ENCODE data around the gene ZSCAN30. TPM values are rescaled to one million over a fixed set of nuclear protein-coding genes. Genes with fewer than 3 reads are reported as not detected.
A peak's percentile ranks its signal among the peaks of the same experiment; 100 is the strongest.

The ZSCAN30 gene
- 8.9 TPM for total RNA-seq

- H3K9ac ChIP-seq (ENCODE audit: low read depth in 1 of 3, low read length in 3 of 3), result peak within 1 kb of the TSS; percentile 96 to 97 (median 96)
- H3K4me1 ChIP-seq (ENCODE audit: control insufficient read depth in 3 of 3, insufficient read depth in 3 of 3, low read length in 3 of 3), result peaks cover 8 to 19% (median 15%) of the 10 kb centered on the region in 3 donors
- H3K4me3 ChIP-seq (ENCODE audit: low read length in 3 of 3), result peak within 1 kb of the TSS; percentile 92 to 98 (median 98)
- peaks cover 0 to 4% (median 2%) of the 10 kb centered on the region in 3 donors for H3K36me3 ChIP-seq (ENCODE audit: control insufficient read depth in 3 of 3, insufficient read depth in 3 of 3, low read length in 3 of 3)
- no peaks in the 10 kb centered on the region for H3K27me3 ChIP-seq (ENCODE audit: control insufficient read depth in 3 of 3, insufficient read depth in 3 of 3, low read length in 3 of 3)
- H3K27ac ChIP-seq (ENCODE audit: low read depth, low read length), result peak within 1 kb of the TSS; percentile 91
- H3K9me3 ChIP-seq (ENCODE audit: control insufficient read depth in 3 of 3, low read length in 3 of 3), result no peaks in the 10 kb centered on the region
These were observed at the start of gene ZSCAN30 for GRCh38 chr18:35290094-35290735. Gene ZSCAN30, minus strand, starts transcription at chr18:35290229. Its CDS starts 25,877 bp downstream, at chr18:35264352.

- no peaks in the 10 kb centered on the region for H3K27me3 ChIP-seq (ENCODE audit: control insufficient read depth in 3 of 3, insufficient read depth in 3 of 3, low read length in 3 of 3)
- no peaks in the 10 kb centered on the region for H3K9me3 ChIP-seq (ENCODE audit: control insufficient read depth in 3 of 3, low read length in 3 of 3)
- no peak overlapping the region for H3K27ac ChIP-seq (ENCODE audit: low read depth, low read length)
- H3K9ac ChIP-seq (ENCODE audit: low read depth in 1 of 3, low read length in 3 of 3), result no peak overlapping the region
- H3K4me3 ChIP-seq (ENCODE audit: low read length in 3 of 3), result no peak overlapping the region
- H3K4me1 ChIP-seq (ENCODE audit: control insufficient read depth in 3 of 3, insufficient read depth in 3 of 3, low read length in 3 of 3), result peaks cover 10 to 27% (median 10%) of the 10 kb centered on the region in 3 donors
- peaks cover 32 to 62% (median 59%) of the 10 kb centered on the region in 3 donors for H3K36me3 ChIP-seq (ENCODE audit: control insufficient read depth in 3 of 3, insufficient read depth in 3 of 3, low read length in 3 of 3)
These were observed 47.3 kb upstream of the ZSCAN30 start for GRCh38 chr18:35337286-35337685.

GRCh38 chr18:35335866-35336265, 45.8 kb upstream of the ZSCAN30 start:
- H3K9ac ChIP-seq (ENCODE audit: low read depth in 1 of 3, low read length in 3 of 3), result no peak overlapping the region
- H3K4me1 ChIP-seq (ENCODE audit: control insufficient read depth in 3 of 3, insufficient read depth in 3 of 3, low read length in 3 of 3), result peaks cover 7 to 20% (median 10%) of the 10 kb centered on the region in 3 donors

GRCh38 chr18:35334821-35335220, 44.8 kb upstream of the ZSCAN30 start:
- no peaks in the 10 kb centered on the region for H3K27me3 ChIP-seq (ENCODE audit: control insufficient read depth in 3 of 3, insufficient read depth in 3 of 3, low read length in 3 of 3)
- H3K9me3 ChIP-seq (ENCODE audit: control insufficient read depth in 3 of 3, low read length in 3 of 3), result no peaks in the 10 kb centered on the region
- H3K27ac ChIP-seq (ENCODE audit: low read depth, low read length), result no peak overlapping the region
- peaks cover 0 to 11% (median 5%) of the 10 kb centered on the region in 3 donors for H3K4me1 ChIP-seq (ENCODE audit: control insufficient read depth in 3 of 3, insufficient read depth in 3 of 3, low read length in 3 of 3)
- H3K9ac ChIP-seq (ENCODE audit: low read depth in 1 of 3, low read length in 3 of 3), result no peak overlapping the region
- no peak overlapping the region for H3K4me3 ChIP-seq (ENCODE audit: low read length in 3 of 3)
- H3K36me3 ChIP-seq (ENCODE audit: control insufficient read depth in 3 of 3, insufficient read depth in 3 of 3, low read length in 3 of 3), result peaks cover 28 to 61% (median 59%) of the 10 kb centered on the region in 3 donors

More at GRCh38 chr18:35335866-35336265, 45.8 kb upstream of the ZSCAN30 start:
- no peak overlapping the region for H3K4me3 ChIP-seq (ENCODE audit: low read length in 3 of 3)
- no peaks in the 10 kb centered on the region for H3K9me3 ChIP-seq (ENCODE audit: control insufficient read depth in 3 of 3, low read length in 3 of 3)
- H3K27me3 ChIP-seq (ENCODE audit: control insufficient read depth in 3 of 3, insufficient read depth in 3 of 3, low read length in 3 of 3), result no peaks in the 10 kb centered on the region
- H3K27ac ChIP-seq (ENCODE audit: low read depth, low read length), result no peak overlapping the region
- peaks cover 32 to 67% (median 64%) of the 10 kb centered on the region in 3 donors for H3K36me3 ChIP-seq (ENCODE audit: control insufficient read depth in 3 of 3, insufficient read depth in 3 of 3, low read length in 3 of 3)

- no peak overlapping the region for H3K9ac ChIP-seq (ENCODE audit: low read depth in 1 of 3, low read length in 3 of 3)
- H3K36me3 ChIP-seq (ENCODE audit: control insufficient read depth in 3 of 3, insufficient read depth in 3 of 3, low read length in 3 of 3), result peaks cover 22 to 55% (median 53%) of the 10 kb centered on the region in 3 donors
- no peaks in the 10 kb centered on the region for H3K27me3 ChIP-seq (ENCODE audit: control insufficient read depth in 3 of 3, insufficient read depth in 3 of 3, low read length in 3 of 3)
- H3K4me1 ChIP-seq (ENCODE audit: control insufficient read depth in 3 of 3, insufficient read depth in 3 of 3, low read length in 3 of 3), result peaks cover 0 to 8% (median under 1%) of the 10 kb centered on the region in 3 donors
- no peaks in the 10 kb centered on the region for H3K9me3 ChIP-seq (ENCODE audit: control insufficient read depth in 3 of 3, low read length in 3 of 3)
- no peak overlapping the region for H3K27ac ChIP-seq (ENCODE audit: low read depth, low read length)
- no peak overlapping the region for H3K4me3 ChIP-seq (ENCODE audit: low read length in 3 of 3)
These were observed 44.2 kb upstream of the ZSCAN30 start for GRCh38 chr18:35334212-35334611.

- no peak overlapping the region for H3K9ac ChIP-seq (ENCODE audit: low read depth in 1 of 3, low read length in 3 of 3)
- H3K9me3 ChIP-seq (ENCODE audit: control insufficient read depth in 3 of 3, low read length in 3 of 3), result no peaks in the 10 kb centered on the region
- H3K27me3 ChIP-seq (ENCODE audit: control insufficient read depth in 3 of 3, insufficient read depth in 3 of 3, low read length in 3 of 3), result no peaks in the 10 kb centered on the region
- no peak overlapping the region for H3K4me3 ChIP-seq (ENCODE audit: low read length in 3 of 3)
- H3K36me3 ChIP-seq (ENCODE audit: control insufficient read depth in 3 of 3, insufficient read depth in 3 of 3, low read length in 3 of 3), result peaks cover 8 to 38% (median 29%) of the 10 kb centered on the region in 3 donors
- no peak overlapping the region for H3K27ac ChIP-seq (ENCODE audit: low read depth, low read length)
- peaks cover 0 to 8% (median 0%) of the 10 kb centered on the region in 3 donors for H3K4me1 ChIP-seq (ENCODE audit: control insufficient read depth in 3 of 3, insufficient read depth in 3 of 3, low read length in 3 of 3)
These were observed 41.5 kb upstream of the ZSCAN30 start for GRCh38 chr18:35331367-35332087.

GRCh38 chr18:35328868-35329267, 38.8 kb upstream of the ZSCAN30 start:
- no peaks in the 10 kb centered on the region for H3K27me3 ChIP-seq (ENCODE audit: control insufficient read depth in 3 of 3, insufficient read depth in 3 of 3, low read length in 3 of 3)
- no peaks in the 10 kb centered on the region for H3K9me3 ChIP-seq (ENCODE audit: control insufficient read depth in 3 of 3, low read length in 3 of 3)
- no peak overlapping the region for H3K4me3 ChIP-seq (ENCODE audit: low read length in 3 of 3)
- H3K9ac ChIP-seq (ENCODE audit: low read depth in 1 of 3, low read length in 3 of 3), result no peak overlapping the region
- no peak overlapping the region for H3K27ac ChIP-seq (ENCODE audit: low read depth, low read length)
- peaks cover 0 to 19% (median 10%) of the 10 kb centered on the region in 3 donors for H3K36me3 ChIP-seq (ENCODE audit: control insufficient read depth in 3 of 3, insufficient read depth in 3 of 3, low read length in 3 of 3)
- no peaks in the 10 kb centered on the region for H3K4me1 ChIP-seq (ENCODE audit: control insufficient read depth in 3 of 3, insufficient read depth in 3 of 3, low read length in 3 of 3)

GRCh38 chr18:35326695-35327387, 36.8 kb upstream of the ZSCAN30 start:
- no peak overlapping the region for H3K9ac ChIP-seq (ENCODE audit: low read depth in 1 of 3, low read length in 3 of 3)
- H3K9me3 ChIP-seq (ENCODE audit: control insufficient read depth in 3 of 3, low read length in 3 of 3), result no peaks in the 10 kb centered on the region
- H3K4me3 ChIP-seq (ENCODE audit: low read length in 3 of 3), result no peak overlapping the region
- H3K36me3 ChIP-seq (ENCODE audit: control insufficient read depth in 3 of 3, insufficient read depth in 3 of 3, low read length in 3 of 3), result peaks cover 0 to 6% (median under 1%) of the 10 kb centered on the region in 3 donors
- H3K4me1 ChIP-seq (ENCODE audit: control insufficient read depth in 3 of 3, insufficient read depth in 3 of 3, low read length in 3 of 3), result no peaks in the 10 kb centered on the region
- no peaks in the 10 kb centered on the region for H3K27me3 ChIP-seq (ENCODE audit: control insufficient read depth in 3 of 3, insufficient read depth in 3 of 3, low read length in 3 of 3)
- no peak overlapping the region for H3K27ac ChIP-seq (ENCODE audit: low read depth, low read length)

GRCh38 chr18:35324926-35325655, 35.1 kb upstream of the ZSCAN30 start:
- Histone ChIP-seq H3K4me3 (ENCODE audit: low read length in 3 of 3) (no peak overlapping the region), H3K9me3 (ENCODE audit: control insufficient read depth in 3 of 3, low read length in 3 of 3) (no peaks in the 10 kb centered on the region), H3K9ac (ENCODE audit: low read depth in 1 of 3, low read length in 3 of 3) (no peak overlapping the region), H3K27ac (ENCODE audit: low read depth, low read length) (no peak overlapping the region), H3K36me3 (ENCODE audit: control insufficient read depth in 3 of 3, insufficient read depth in 3 of 3, low read length in 3 of 3) (no peaks in the 10 kb centered on the region), H3K27me3 (ENCODE audit: control insufficient read depth in 3 of 3, insufficient read depth in 3 of 3, low read length in 3 of 3) (no peaks in the 10 kb centered on the region), H3K4me1 (ENCODE audit: control insufficient read depth in 3 of 3, insufficient read depth in 3 of 3, low read length in 3 of 3) (no peaks in the 10 kb centered on the region)
